CD8-positive, alpha-beta memory T cell (primary cell): ENCODE measurements around the gene SLC4A8. TPM values are rescaled to one million over a fixed set of nuclear protein-coding genes. Genes with fewer than 3 reads are reported as not detected.

Source experiments
- CTCF ChIA-PET: fragments of 350-600 bp; sonication (Branson Sonifier 250); formaldehyde crosslinking; loops from one replicate; lab custom pipeline; 2021; ENCODE audit warnings: antibody characterized with exemption; lab: Charles Lee
- POLR2A ChIA-PET: fragments of 350-600 bp; sonication (Branson Sonifier 250); formaldehyde crosslinking; loops from one replicate; lab custom pipeline; 2021; ENCODE audit warnings: antibody characterized with exemption; lab: Charles Lee
- DNase-seq, 5 donors: peaks; one replicate each; pipeline versions ENCODE4 v3.0.0 to v3.0.0-alpha.2; 2020 to 2022; ENCODE audit warnings: mixed read lengths in 1 of 5
- H3K27ac ChIP-seq: one replicate; pipeline ENCODE4 v1.7.0; 2013; ENCODE audit warnings: low read depth, mild to moderate bottlenecking, low read length, moderate library complexity
- H3K27me3 ChIP-seq: 2 replicates; pipeline ENCODE4 v1.7.0; 2013; ENCODE audit warnings: low read length, mild to moderate bottlenecking; ENCODE audit not compliant: insufficient read depth, poor library complexity, severe bottlenecking
- H3K36me3 ChIP-seq: 2 replicates; pipeline ENCODE4 v1.7.0; 2013; ENCODE audit warnings: mild to moderate bottlenecking, low read length, moderate library complexity; ENCODE audit not compliant: insufficient read depth
- H3K4me1 ChIP-seq: 2 replicates; pipeline ENCODE4 v1.7.0; 2013; ENCODE audit warnings: mild to moderate bottlenecking, low read length, moderate library complexity; ENCODE audit not compliant: insufficient read depth
- H3K4me3 ChIP-seq: 2 replicates; pipeline ENCODE4 v1.7.0; 2013; ENCODE audit warnings: mild to moderate bottlenecking, low read length
- H3K9me3 ChIP-seq: 2 replicates; pipeline ENCODE4 v1.7.0; 2013; ENCODE audit warnings: mild to moderate bottlenecking, low read length
- H3K27ac Mint-ChIP-seq, 8 donors: one replicate each; pipeline ENCODE4 v1.8.0; 2020 to 2021; ENCODE audit warnings: mixed read lengths in 8 of 8, mild to moderate bottlenecking in 6 of 8, inconsistent platforms in 3 of 8, moderate library complexity in 3 of 8
- H3K27me3 Mint-ChIP-seq, 2 donors: one replicate each; pipeline ENCODE4 v1.8.0; 2020 to 2021; ENCODE audit warnings: mixed read lengths in 2 of 2, mild to moderate bottlenecking in 1 of 2, moderate library complexity in 1 of 2
- H3K36me3 Mint-ChIP-seq, 3 donors: one replicate each; pipeline ENCODE4 v1.8.0; 2020 to 2021; ENCODE audit warnings: mixed read lengths in 3 of 3, inconsistent platforms in 1 of 3, mild to moderate bottlenecking in 1 of 3
- H3K4me1 Mint-ChIP-seq, 3 donors: one replicate each; pipeline ENCODE4 v1.8.0; 2020 to 2021; ENCODE audit warnings: mixed read lengths in 3 of 3, inconsistent platforms in 1 of 3, mild to moderate bottlenecking in 1 of 3
- H3K4me3 Mint-ChIP-seq, 7 donors: one replicate each; pipeline ENCODE4 v1.8.0; 2020 to 2021; ENCODE audit warnings: mixed read lengths in 7 of 7, mild to moderate bottlenecking in 6 of 7, moderate library complexity in 4 of 7, inconsistent platforms in 2 of 7
- H3K9me3 Mint-ChIP-seq, 5 donors: one replicate each; pipeline ENCODE4 v1.8.0; 2020 to 2022; ENCODE audit warnings: mixed read lengths in 5 of 5, mild to moderate bottlenecking in 3 of 5, moderate library complexity in 2 of 5, inconsistent platforms in 1 of 5
- polyA plus RNA-seq: library from polyadenylated mRNA; unstranded; fragments of 300-500 nt; fragmentation: Illumina TruSeq; gene quantifications from one replicate; pipeline ENCODE4 v1.2.3, GENCODE V29; 2021
- total RNA-seq, 2 experiments: library from RNA; stranded (reverse); gene quantifications; one replicate each; pipeline ENCODE4 v1.2.3, GENCODE V29; 2021

SLC4A8 gene
- total and polyA plus RNA-seq, 3 experiments from 2014 or later, result 0.64 to 2.2 (median 2.0) TPM

GRCh38 chr12:51437431-51437830, 12.8 kb downstream of the SLC4A8 start:
- Histone ChIP-seq H3K9me3 (no peaks in the 10 kb centered on the region), H3K36me3 (no peaks in the 10 kb centered on the region), H3K27me3 (no peaks in the 10 kb centered on the region), H3K27ac (no peak overlapping the region), H3K4me1 (peaks cover 10% of the 10 kb centered on the region), H3K4me3 (no peak overlapping the region)
- peak overlapping the region in 1 of 8 donors; percentile 47 for H3K27ac Mint-ChIP-seq
- CTCF ChIA-PET, result no interaction called here
- no peak overlapping the region for H3K4me3 Mint-ChIP-seq
- H3K4me1 Mint-ChIP-seq, result peaks cover 0 to 9% (median 6%) of the 10 kb centered on the region in 3 donors
- POLR2A ChIA-PET, result no interaction called here
- DNase-seq, result no peak
- H3K36me3 Mint-ChIP-seq, result no peaks in the 10 kb centered on the region
- H3K9me3 Mint-ChIP-seq, result no peaks in the 10 kb centered on the region
- no peaks in the 10 kb centered on the region for H3K27me3 Mint-ChIP-seq

- Mint-ChIP-seq H3K4me3 (no peak overlapping the region), H3K27me3 (no peaks in the 10 kb centered on the region), H3K4me1 (peaks cover 0 to 9% (median 6%) of the 10 kb centered on the region in 3 donors), H3K36me3 (no peaks in the 10 kb centered on the region), H3K9me3 (no peaks in the 10 kb centered on the region), H3K27ac (no peak overlapping the region)
- ChIA-PET POLR2A (no interaction called here), CTCF (interaction anchor here (0.8 kb wide), 1 partner anchor 45 kb away, joined by 3 read pairs; no protein-coding TSS in a partner anchor)
- H3K4me3 ChIP-seq, result no peak overlapping the region
- H3K4me1 ChIP-seq, result peaks cover 10% of the 10 kb centered on the region
- H3K27me3 ChIP-seq, result no peaks in the 10 kb centered on the region
- no peaks in the 10 kb centered on the region for H3K9me3 ChIP-seq
- no peak for DNase-seq
- no peak overlapping the region for H3K27ac ChIP-seq
- no peaks in the 10 kb centered on the region for H3K36me3 ChIP-seq
Observed at GRCh38 chr12:51439330-51439729, 14.7 kb downstream of the SLC4A8 start.

GRCh38 chr12:51441583-51441982, 17.0 kb downstream of the SLC4A8 start:
- H3K4me1 Mint-ChIP-seq, result peaks cover 0 to 9% (median 6%) of the 10 kb centered on the region in 3 donors
- H3K4me3 Mint-ChIP-seq, result no peak overlapping the region

GRCh38 chr12:51442324-51442723, 17.7 kb downstream of the SLC4A8 start:
- no peak overlapping the region for H3K4me3 ChIP-seq
- CTCF ChIA-PET, result no interaction called here

More at GRCh38 chr12:51441583-51441982, 17.0 kb downstream of the SLC4A8 start:
- Histone ChIP-seq H3K27me3 (no peaks in the 10 kb centered on the region), H3K4me1 (peaks cover 10% of the 10 kb centered on the region), H3K4me3 (no peak overlapping the region), H3K36me3 (no peaks in the 10 kb centered on the region), H3K9me3 (no peaks in the 10 kb centered on the region), H3K27ac (no peak overlapping the region)
- Mint-ChIP-seq H3K36me3 (no peaks in the 10 kb centered on the region), H3K9me3 (no peaks in the 10 kb centered on the region), H3K27ac (no peak overlapping the region), H3K27me3 (no peaks in the 10 kb centered on the region)
- ChIA-PET POLR2A (no interaction called here), CTCF (no interaction called here)
- no peak for DNase-seq

GRCh38 chr12:51443573-51443972, 18.9 kb downstream of the SLC4A8 start:
- Histone ChIP-seq H3K27me3 (no peaks in the 10 kb centered on the region), H3K36me3 (no peaks in the 10 kb centered on the region), H3K9me3 (no peaks in the 10 kb centered on the region), H3K27ac (no peak overlapping the region), H3K4me3 (no peak overlapping the region), H3K4me1 (peaks cover 10% of the 10 kb centered on the region)
- no peak overlapping the region for H3K4me3 Mint-ChIP-seq
- no peaks in the 10 kb centered on the region for H3K36me3 Mint-ChIP-seq
- CTCF ChIA-PET, result no interaction called here
- POLR2A ChIA-PET, result no interaction called here
- DNase-seq, result no peak
- H3K27me3 Mint-ChIP-seq, result no peaks in the 10 kb centered on the region
- no peak overlapping the region for H3K27ac Mint-ChIP-seq
- no peaks in the 10 kb centered on the region for H3K9me3 Mint-ChIP-seq
- H3K4me1 Mint-ChIP-seq, result peaks cover 0 to 9% (median 6%) of the 10 kb centered on the region in 3 donors

More at GRCh38 chr12:51442324-51442723, 17.7 kb downstream of the SLC4A8 start:
- Histone ChIP-seq H3K27me3 (no peaks in the 10 kb centered on the region), H3K36me3 (no peaks in the 10 kb centered on the region), H3K4me1 (peaks cover 10% of the 10 kb centered on the region), H3K27ac (no peak overlapping the region), H3K9me3 (no peaks in the 10 kb centered on the region)
- Mint-ChIP-seq H3K27ac (no peak overlapping the region), H3K27me3 (no peaks in the 10 kb centered on the region), H3K4me1 (peaks cover 0 to 9% (median 6%) of the 10 kb centered on the region in 3 donors), H3K9me3 (no peaks in the 10 kb centered on the region), H3K4me3 (no peak overlapping the region), H3K36me3 (no peaks in the 10 kb centered on the region)
- no peak for DNase-seq
- POLR2A ChIA-PET, result no interaction called here

GRCh38 chr12:51448618-51449256, 24.1 kb downstream of the SLC4A8 start:
- Mint-ChIP-seq H3K36me3 (no peaks in the 10 kb centered on the region), H3K27ac (peak overlapping the region in 2 of 8 donors; percentile 10 to 30), H3K9me3 (no peaks in the 10 kb centered on the region), H3K27me3 (no peaks in the 10 kb centered on the region), H3K4me3 (no peak overlapping the region), H3K4me1 (no peaks in the 10 kb centered on the region)
- Histone ChIP-seq H3K4me3 (no peak overlapping the region), H3K27ac (no peak overlapping the region), H3K9me3 (no peaks in the 10 kb centered on the region), H3K27me3 (no peaks in the 10 kb centered on the region), H3K36me3 (no peaks in the 10 kb centered on the region), H3K4me1 (no peaks in the 10 kb centered on the region)
- DNase-seq, result no peak
- POLR2A ChIA-PET, result no interaction called here
- CTCF ChIA-PET, result no interaction called here

- POLR2A ChIA-PET, result no interaction called here
- no peak overlapping the region for H3K4me3 ChIP-seq
- Mint-ChIP-seq H3K27me3 (no peaks in the 10 kb centered on the region), H3K4me3 (no peak overlapping the region), H3K9me3 (no peaks in the 10 kb centered on the region), H3K36me3 (peaks cover 0 to 2% (median 0%) of the 10 kb centered on the region in 3 donors), H3K4me1 (no peaks in the 10 kb centered on the region), H3K27ac (no peak overlapping the region)
- no peak for DNase-seq
- H3K27ac ChIP-seq, result no peak overlapping the region
- H3K27me3 ChIP-seq, result no peaks in the 10 kb centered on the region
- CTCF ChIA-PET, result no interaction called here
- no peaks in the 10 kb centered on the region for H3K9me3 ChIP-seq
- no peaks in the 10 kb centered on the region for H3K4me1 ChIP-seq
- H3K36me3 ChIP-seq, result no peaks in the 10 kb centered on the region
Observed at GRCh38 chr12:51449580-51450246, 25.1 kb downstream of the SLC4A8 start.

- no peaks in the 10 kb centered on the region for H3K9me3 ChIP-seq
- DNase-seq, result no peak
- ChIA-PET POLR2A (no interaction called here), CTCF (no interaction called here)
- peaks cover 0 to 2% (median 0%) of the 10 kb centered on the region in 3 donors for H3K36me3 Mint-ChIP-seq
- no peaks in the 10 kb centered on the region for H3K4me1 ChIP-seq
- no peaks in the 10 kb centered on the region for H3K27me3 ChIP-seq
- H3K27ac ChIP-seq, result no peak overlapping the region
- H3K4me1 Mint-ChIP-seq, result no peaks in the 10 kb centered on the region
- H3K4me3 Mint-ChIP-seq, result no peak overlapping the region
- no peak overlapping the region for H3K4me3 ChIP-seq
- H3K27me3 Mint-ChIP-seq, result peaks cover 0 to 1% of the 10 kb centered on the region in 2 donors
- H3K9me3 Mint-ChIP-seq, result no peaks in the 10 kb centered on the region
- no peaks in the 10 kb centered on the region for H3K36me3 ChIP-seq
- no peak overlapping the region for H3K27ac Mint-ChIP-seq
Observed at GRCh38 chr12:51450333-51450732, 25.7 kb downstream of the SLC4A8 start.
